GM18909 (cell line): ENCODE results near the gene IFIT1B.
"Not testable (repeated sequence)": the region's sequence is repeated elsewhere in the genome, so short reads cannot be mapped to it uniquely, and the experiment has no call there.

ENCODE experiments used
- ATAC-seq: cut with Tn5 transposase; IDR thresholded peaks from one replicate; pipeline ENCODE4 v1.9.1; 2021; ENCODE audit warnings: mild to moderate bottlenecking; ENCODE audit not compliant: unreplicated experiment, poor library complexity

Gene IFIT1B

DNA sequence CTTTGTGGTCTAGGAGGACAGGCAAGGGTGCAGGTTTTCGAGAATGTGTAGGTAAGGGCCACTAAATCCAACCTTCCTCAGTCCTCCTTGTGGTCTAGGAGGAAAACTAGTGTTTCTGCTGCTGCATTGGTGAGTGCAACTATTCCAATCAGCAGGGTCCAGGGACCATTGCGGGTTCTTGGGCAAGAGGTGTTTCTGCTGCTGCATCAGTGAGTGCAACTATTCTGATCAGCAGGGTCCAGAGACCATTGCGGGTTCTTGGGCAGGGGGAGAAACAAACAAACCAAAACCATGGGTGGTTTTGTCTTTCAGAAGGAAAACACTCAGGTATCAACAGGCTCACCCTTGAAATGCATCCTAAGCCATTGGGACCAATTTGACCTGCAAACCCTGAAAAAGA is 29.9 kb downstream of the IFIT1B start:
- ATAC-seq: not testable (repeated sequence)

DNA sequence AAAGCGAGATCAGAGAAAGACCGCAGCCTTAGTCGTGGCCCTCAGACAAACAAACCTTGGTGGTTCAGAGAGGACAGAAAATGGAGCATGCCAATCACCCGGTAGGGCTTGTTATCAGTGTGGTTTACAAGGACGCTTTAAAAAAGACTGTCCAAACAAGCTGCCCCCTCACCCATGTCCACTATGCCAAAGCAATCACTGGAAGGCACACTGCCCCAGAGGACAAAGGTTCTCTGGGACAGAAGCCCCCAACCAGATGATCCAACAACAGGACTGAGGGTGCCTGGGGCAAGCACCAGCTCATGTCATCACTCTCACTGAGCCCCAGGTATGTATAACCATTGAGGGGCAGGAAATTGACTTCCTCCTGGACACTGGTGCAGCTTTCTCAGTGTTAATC is 31.4 kb downstream of the IFIT1B start:
- ATAC-seq: not testable (repeated sequence)

DNA sequence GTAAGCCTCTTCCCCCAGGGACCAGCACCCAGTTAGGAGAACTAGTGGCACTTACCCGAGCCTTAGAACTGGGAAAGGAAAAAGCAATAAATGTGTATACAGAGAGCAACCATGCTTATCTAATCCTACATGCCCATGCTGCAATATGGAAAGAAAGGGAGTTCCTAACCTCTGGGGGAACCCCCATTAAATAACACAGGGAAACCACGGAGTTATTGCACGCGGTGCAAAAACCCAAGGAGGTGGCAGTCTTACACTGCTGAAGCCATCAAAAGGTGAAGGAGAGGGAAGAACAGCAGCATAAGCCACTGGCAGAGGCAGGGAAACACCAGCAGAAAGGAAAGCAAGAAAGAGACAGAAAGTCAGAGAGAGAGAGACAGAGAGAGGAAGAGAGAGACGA is 32.7 kb downstream of the IFIT1B start:
- ATAC-seq: not testable (repeated sequence)

DNA sequence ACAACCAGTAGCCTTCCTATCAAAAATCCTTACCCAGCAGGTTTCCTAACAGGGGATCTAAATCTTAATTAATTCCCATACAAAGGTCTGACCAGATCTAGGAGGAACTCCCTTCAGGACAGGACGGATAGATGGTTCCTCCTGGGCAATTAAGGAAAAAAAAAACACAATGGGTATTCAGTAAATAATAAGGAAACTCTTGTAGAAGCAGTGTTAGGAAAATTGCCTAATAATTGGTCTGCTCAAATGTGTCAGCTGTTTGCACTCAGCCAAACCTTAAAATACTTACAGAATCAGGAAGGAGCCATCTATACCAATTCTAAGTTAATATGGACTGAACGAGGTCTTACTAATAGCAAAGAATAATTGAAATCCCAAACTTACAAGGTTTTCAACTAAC is 33.3 kb downstream of the IFIT1B start:
- not testable (repeated sequence) for ATAC-seq

DNA sequence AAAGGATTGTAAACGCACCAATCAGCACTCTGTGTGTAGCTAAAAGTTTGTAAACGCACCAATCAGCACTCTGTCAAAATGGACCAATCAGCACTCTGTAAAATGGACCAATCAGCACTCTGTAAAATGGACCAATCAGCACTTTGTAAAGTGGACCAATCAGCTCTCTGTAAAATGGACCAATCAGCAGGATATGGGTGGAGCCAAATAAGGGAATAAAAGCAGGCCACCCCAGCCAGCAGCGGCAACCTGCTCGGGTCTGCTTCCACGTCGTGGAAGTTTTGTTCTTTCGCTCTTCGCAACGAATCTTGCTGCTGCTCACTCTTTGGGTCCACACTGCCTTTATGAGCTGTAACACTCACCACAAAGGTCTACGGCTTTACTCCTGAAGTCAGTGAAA is 34.4 kb downstream of the IFIT1B start:
- not testable (repeated sequence) for ATAC-seq

DNA sequence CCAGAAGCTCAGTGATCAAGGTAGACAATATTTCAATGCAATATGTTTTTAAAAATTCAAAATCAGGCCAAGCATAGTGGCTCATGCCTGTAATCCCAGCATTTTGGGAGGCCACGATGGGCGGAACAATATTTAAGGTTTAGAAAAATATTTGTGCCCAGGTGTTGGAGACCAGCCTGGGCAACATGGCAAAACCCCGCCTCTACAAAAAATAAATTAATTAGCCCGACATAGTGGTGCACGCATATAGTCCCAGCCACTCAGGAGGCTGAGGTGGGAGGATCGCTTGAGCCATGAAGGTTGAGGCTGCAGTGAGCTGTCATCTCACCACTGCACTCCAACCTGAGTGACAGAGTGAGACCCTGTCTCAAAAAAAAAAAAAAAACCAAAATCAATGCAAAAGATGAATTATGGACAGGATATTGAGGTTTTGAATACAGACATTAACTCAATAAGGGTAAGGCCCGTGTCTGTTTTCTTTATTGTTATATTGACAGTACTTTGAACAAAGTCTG is 35.6 kb downstream of the IFIT1B start:
- no peak for ATAC-seq

DNA sequence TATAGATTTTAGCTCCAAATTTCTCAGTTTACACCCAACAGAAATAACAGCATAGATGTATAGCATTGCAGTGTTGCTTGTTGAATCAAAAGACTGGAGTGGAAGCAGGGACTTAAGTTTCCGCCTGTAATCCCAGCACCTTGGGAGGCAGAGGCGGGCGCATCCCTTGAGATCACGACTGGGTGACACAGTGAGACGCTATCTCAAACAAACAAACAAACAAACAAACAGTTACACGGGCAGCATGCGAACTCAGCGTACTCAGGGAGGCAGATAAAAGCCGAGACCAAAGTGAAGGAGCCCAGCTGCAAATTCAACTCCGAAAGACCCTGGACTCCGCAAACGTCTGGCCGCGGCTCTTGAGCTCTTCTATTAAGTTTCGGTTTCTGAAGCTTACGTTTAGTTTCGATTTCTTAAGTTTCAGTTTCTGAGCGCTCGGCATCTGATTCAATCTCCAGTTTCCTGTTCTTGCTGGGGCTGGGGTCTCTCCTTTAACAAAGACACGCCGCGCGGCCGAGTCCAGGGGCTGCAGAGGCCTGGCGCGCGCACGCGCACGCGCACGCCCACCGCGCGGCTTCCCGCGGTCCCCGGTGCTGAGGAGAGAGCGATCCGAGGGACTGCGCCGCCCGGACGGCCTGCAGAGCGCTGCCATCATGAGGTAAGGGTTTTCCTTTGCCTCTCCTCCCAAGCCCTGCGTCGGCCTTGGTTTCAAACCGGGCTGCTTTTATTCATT is 36.5 kb downstream of the IFIT1B start, which contains the start of gene IFIT5:
IFIT5 (plus strand) TSS at position 423 of the 733 bp plus-strand sequence; CDS start at position 654, 231 bp downstream.
- ATAC-seq: peak; percentile 81

DNA sequence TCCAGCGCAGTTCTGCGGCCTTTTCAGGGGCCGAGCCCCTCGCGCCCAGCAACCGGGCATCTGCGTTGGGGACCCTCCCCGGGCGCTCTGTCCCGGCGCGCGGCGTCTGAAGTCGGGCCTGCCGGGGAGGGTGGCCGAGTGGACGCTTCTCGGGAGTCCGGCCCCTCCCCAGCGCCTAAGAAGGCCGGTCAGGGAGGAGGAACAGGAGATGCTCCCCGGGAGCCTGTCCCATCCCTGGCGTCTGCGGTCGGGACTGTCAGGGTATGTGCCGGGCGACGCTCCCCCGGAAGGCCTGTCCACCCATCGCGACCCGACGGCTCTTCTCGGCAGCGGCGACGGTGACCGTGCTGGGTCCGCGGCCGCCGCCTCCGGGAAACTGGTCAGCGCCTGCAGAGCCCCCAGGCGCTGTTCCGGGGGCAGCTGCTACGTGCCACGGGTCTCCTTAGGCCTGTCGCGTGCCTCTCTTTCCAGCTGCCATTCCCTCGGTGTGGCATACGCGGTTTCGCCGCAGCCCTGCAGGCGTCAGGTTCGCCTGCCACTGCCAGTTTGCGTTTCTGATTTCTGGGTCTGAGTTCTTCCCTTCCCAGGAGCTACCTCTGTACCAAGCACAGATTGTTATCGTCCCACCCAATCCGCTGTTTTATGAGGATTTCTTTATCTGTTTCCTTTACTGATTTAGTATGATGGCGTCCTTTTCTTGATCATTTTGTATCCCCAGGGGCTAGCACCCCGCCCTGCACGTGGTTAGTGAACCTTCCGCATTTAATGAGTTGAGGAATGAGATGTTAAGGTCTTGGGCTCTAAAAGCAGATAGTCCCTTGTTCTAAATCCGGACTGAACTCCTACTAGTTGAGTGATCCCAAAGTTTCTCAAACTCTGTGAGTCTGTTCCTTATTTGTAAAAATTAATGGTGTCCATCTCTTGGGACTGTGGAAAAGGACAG is 37.3 kb downstream of the IFIT1B start:
- ATAC-seq: peak; percentile 51

DNA sequence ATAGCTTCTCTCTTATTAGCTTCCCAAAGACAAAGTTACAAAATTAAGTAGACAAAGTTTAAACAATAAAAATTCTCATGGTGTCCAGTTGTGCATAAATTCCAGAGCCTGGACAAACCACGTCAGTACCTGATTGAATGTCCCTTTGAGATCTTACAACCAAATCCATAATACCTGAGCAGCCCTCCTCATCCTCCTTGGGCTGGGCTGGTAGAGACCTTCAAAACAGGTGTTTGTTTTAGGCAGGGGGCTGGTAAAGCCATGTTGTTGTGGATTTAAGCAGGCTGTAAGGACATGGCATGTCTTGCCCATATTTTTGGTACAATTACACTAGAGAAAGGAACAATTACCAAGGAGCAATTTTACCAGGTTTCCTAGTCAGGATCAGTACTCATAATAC is 38.6 kb downstream of the IFIT1B start:
- no peak for ATAC-seq

DNA sequence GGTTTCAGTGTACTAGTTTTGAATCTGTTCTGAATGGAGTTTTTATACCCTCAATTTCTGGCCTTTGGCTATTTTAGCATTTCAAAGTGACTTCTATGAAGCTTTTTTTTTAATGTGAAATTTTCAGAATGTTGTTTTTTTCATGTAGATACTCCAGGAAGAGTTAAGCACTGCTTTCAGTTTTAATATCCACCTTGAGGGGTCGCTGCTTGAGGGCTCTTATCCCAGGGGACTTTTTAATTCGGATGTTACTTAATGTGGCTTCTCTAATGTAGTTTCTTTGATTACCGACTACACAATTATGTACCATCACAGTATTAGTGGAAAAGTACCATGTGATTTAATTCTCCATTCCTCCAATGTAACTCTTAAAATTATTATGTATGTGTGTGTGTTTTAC is 41.7 kb downstream of the IFIT1B start:
- ATAC-seq: no peak

DNA sequence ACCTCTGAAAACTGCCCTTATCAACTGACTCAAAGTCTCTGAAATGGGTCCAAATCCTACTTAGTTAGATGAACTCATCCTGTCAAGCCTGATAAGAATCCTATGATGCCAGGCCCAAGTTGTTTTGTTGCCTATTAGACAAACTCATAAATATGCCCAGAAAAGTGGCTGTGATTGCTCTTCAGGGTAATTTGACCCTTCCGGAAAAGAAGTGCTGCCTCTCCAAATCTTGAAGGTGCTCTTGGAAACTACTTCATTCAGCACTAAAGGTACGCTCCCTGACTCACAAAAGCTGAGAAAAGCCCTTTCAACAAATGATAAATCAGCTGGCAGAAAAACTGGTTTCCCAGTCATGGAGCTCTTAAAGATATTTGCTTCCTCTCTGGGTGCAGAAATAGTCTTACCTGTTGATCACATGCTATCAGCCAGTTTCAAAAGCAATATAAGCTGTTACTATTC is 43.2 kb downstream of the IFIT1B start:
- no peak for ATAC-seq

DNA sequence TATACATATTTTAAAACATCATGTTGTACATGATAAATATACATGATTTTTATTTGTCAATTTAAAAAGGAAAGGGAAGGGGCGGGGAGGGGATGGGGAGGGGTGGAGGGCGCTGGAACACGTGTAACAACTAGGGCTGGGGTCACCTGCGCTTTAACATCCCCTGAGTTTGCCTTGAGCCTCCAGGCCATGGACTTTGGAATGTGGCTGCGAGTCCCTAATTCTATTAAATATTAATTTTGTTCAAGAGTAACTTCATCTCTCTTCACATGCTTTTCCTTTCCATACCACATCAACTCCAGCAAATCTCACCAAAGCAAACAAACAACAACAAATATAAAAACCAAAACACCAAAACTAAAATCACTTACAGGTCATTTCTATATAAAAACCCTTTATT is 47.1 kb downstream of the IFIT1B start:
- ATAC-seq: no peak

DNA sequence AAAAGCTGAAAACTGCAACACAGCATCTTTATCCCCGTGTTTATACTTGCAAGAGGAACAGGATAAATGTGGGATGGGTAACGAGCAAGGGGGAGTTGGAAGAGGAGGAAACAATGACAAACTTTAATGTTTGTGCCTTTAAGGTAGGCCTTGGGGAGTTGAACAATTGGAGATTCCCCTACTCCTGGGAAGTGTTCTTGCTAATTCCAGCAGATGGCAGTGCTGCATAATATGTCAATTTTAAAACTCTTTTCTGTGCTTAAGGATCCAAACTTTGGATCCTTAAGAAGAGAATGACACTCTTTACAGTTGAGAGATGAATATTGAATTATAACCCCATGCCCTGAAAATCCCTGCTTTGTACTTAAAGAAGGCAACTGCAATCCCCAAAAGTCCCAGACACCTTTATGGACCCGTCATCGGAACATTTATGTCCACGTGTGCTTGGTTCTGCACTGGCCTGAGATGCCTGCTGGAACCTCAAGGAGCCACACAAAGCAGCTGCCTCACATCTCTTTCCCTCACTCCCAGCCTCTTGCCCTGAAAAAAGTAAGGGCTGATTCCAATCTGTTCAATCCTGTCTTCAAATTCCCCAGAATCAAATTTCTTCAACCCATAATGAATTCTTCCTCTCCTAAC is 48.5 kb downstream of the IFIT1B start:
- ATAC-seq: no peak

DNA sequence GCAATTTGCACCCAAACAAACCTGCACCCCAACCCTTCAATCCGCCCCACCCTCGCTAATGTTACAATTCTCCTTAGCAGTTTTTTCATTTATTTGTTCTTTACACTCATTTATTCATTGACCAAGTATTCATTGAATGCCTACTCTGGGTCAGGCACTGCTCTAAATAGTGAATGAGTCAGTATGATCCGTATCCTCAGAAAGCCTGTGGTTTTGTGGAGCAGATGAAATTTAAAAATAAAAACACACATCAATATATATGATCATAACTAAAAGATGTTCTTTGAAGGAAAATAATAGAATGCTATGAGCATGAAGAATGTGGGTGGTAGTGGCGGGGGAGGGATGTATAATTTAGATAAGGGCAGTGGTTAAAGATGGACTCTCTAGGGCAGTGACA is 49.8 kb downstream of the IFIT1B start:
- no peak for ATAC-seq

DNA sequence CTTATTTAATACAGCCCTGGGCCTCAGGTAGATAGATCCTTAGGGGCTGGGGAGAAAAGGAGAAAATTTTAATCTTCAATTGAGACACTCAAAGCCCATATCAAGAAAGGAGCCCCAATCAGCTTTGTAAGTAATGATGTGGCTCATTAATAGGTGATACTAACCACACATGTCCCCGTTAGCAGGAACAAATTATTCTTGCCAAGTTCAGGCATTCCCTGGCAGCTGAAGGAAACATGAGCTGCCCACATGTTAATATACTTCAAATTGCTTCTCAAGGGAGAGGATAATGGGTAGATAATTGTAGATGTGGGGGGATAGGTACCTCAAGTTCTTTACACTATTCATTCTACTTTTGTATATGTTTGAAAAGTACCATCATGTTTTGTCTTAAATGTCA is 51.0 kb downstream of the IFIT1B start:
- no peak for ATAC-seq

DNA sequence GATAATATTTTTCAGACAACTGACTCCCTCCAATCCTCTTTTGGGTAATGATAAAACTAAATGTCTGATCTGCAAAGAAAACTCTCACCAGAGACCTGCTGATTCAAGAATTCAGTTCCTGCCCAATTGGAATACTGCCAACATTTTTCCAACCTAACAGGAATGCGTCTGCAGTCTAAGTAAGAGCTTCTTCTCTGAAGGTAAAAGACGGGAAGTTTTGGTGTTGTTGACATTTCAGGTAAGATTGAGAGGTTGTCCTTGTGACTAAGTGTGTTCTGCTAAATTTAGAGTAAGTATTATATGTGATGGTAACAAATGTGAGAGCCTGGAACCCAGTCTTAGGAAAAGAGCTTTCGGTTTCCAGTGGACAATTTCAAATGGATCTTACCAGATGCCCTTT is 54.1 kb downstream of the IFIT1B start:
- ATAC-seq: no peak
